Endothelial cell of umbilical vein (primary cell): Measurements from ENCODE around the gene IGSF5. TPM values are rescaled to one million over a fixed set of nuclear protein-coding genes. Genes with fewer than 3 reads are reported as not detected.

ENCODE experiments used
- BruUV-seq: library from RNA; stranded (reverse); fragments of 400-500 nt; replicated peaks from 2 replicates; lab custom pipeline; 2021; lab: Mats Ljungman, UMichigan
- CTCF ChIA-PET: fragments of 300-600, 350-600 bp; sonication (Branson Sonifier 250); formaldehyde crosslinking; loops from one replicate; lab custom pipeline; 2021; ENCODE audit warnings: antibody characterized with exemption, inconsistent platforms; lab: Charles Lee
- POLR2A ChIA-PET: fragments of 300-600, 350-600 bp; sonication (Branson Sonifier 250); formaldehyde crosslinking; loops from one replicate; lab custom pipeline; 2021; ENCODE audit warnings: antibody characterized with exemption, inconsistent platforms; lab: Charles Lee
- DNase-seq: peaks from one replicate; pipeline ENCODE4 v3.0.0-alpha.2; 2011; ENCODE audit warnings: low read depth, low spot score
- FAIRE-seq: peaks from 2 replicates; lab custom pipeline; 2011; peaks lifted over from hg19 to GRCh38; lab: Jason Lieb, UNC
- H2AFZ ChIP-seq: 2 replicates; pipeline ENCODE4 v1.6.0; 2012; ENCODE audit warnings: low read depth, low read length, control low read depth, inconsistent platforms
- H3K27ac ChIP-seq: 2 replicates; pipeline ENCODE4 v1.5.1; 2011; ENCODE audit warnings: low read depth, mild to moderate bottlenecking, control low read depth, low read length, moderate library complexity; ENCODE audit not compliant: insufficient read depth
- H3K27me3 ChIP-seq, 2 experiments: 2 replicates each; pipeline versions ENCODE4 v1.6.0 to v1.6.1; 2011; ENCODE audit warnings: low read length in 2 of 2, mixed read lengths in 1 of 2; ENCODE audit not compliant: control insufficient read depth in 2 of 2, insufficient read depth in 2 of 2
- H3K36me3 ChIP-seq, 2 experiments: 2 replicates in 1 of 2; 3 replicates in 1 of 2; pipeline ENCODE4 v1.5.1; 2011; ENCODE audit warnings: low read length in 2 of 2, mild to moderate bottlenecking in 1 of 2, moderate library complexity in 1 of 2; ENCODE audit not compliant: control insufficient read depth in 2 of 2, insufficient read depth in 2 of 2; ENCODE audit errors: extremely low read depth in 1 of 2
- H3K4me1 ChIP-seq: 3 replicates; pipeline ENCODE4 v1.5.1; 2011; ENCODE audit warnings: mild to moderate bottlenecking, low read length; ENCODE audit not compliant: control insufficient read depth, insufficient read depth; ENCODE audit errors: extremely low read depth
- H3K4me2 ChIP-seq: 2 replicates; pipeline ENCODE4 v1.6.1; 2011; ENCODE audit warnings: low read length, control low read depth, mixed read lengths; ENCODE audit not compliant: insufficient read depth
- H3K4me3 ChIP-seq, 3 experiments: fragments of 200-600 bp in 1 of 3; sonication (generic), shearing (Covaris generic) in 1 of 3; replicated peaks in 1 of 3; 2 replicates each; pipeline ENCODE4 v1.5.1; 2011 to 2016; ENCODE audit warnings: control low read depth in 3 of 3, low read length in 3 of 3, mild to moderate bottlenecking in 2 of 3, inconsistent platforms in 1 of 3, low read depth in 1 of 3, moderate library complexity in 1 of 3; ENCODE audit not compliant: insufficient read depth in 1 of 3
- H3K79me2 ChIP-seq: 2 replicates; pipeline ENCODE4 v1.6.0; 2012; ENCODE audit warnings: low read length, inconsistent platforms; ENCODE audit not compliant: control insufficient read depth, insufficient read depth
- H3K9ac ChIP-seq: replicated peaks from 2 replicates; pipeline ENCODE3; 2011; ENCODE audit warnings: low read length, control low read depth; ENCODE audit not compliant: insufficient read depth; ENCODE audit errors: extremely low read depth
- H3K9me1 ChIP-seq: replicated peaks from 3 replicates; pipeline ENCODE4 v1.6.0; 2011; ENCODE audit warnings: mild to moderate bottlenecking, low read length; ENCODE audit not compliant: control insufficient read depth, insufficient read depth; ENCODE audit errors: extremely low read depth
- H3K9me3 ChIP-seq: replicated peaks from 2 replicates; pipeline ENCODE4 v1.5.1; 2012; ENCODE audit warnings: low read length, inconsistent platforms; ENCODE audit not compliant: control insufficient read depth, insufficient read depth
- H4K20me1 ChIP-seq: replicated peaks from 2 replicates; pipeline ENCODE3; 2011; ENCODE audit warnings: mild to moderate bottlenecking, low read length; ENCODE audit not compliant: control insufficient read depth, insufficient read depth; ENCODE audit errors: extremely low read depth
- EZH2 ChIP-seq: IDR thresholded peaks from 2 replicates; pipeline ENCODE4 v1.6.1; 2012; ENCODE audit warnings: borderline replicate concordance, low read depth, mild to moderate bottlenecking, moderate library complexity, low read length, inconsistent platforms; ENCODE audit not compliant: severe bottlenecking
- FOS ChIP-seq: IDR thresholded peaks from 2 replicates; pipeline ENCODE4 v1.6.1; 2011; ENCODE audit warnings: mild to moderate bottlenecking, low read length, moderate library complexity, borderline replicate concordance; ENCODE audit not compliant: insufficient read depth
- GATA2 ChIP-seq: IDR thresholded peaks from 2 replicates; pipeline ENCODE4 v1.7.0; 2011; ENCODE audit warnings: low read depth, mild to moderate bottlenecking, moderate library complexity, mixed read lengths, low read length; ENCODE audit not compliant: insufficient read length, insufficient read depth
- JUN ChIP-seq: IDR thresholded peaks from 2 replicates; pipeline ENCODE4 v1.6.1; 2011; ENCODE audit warnings: borderline replicate concordance, low read depth; ENCODE audit not compliant: insufficient read length, insufficient read depth
- MYC ChIP-seq: IDR thresholded peaks from one replicate; pipeline ENCODE4 v1.6.1; 2011; ENCODE audit warnings: mild to moderate bottlenecking, low read depth, low read length
- POLR2A ChIP-seq: IDR thresholded peaks from 2 replicates; pipeline ENCODE4 v1.6.1; 2012; ENCODE audit warnings: low read depth, mild to moderate bottlenecking, control low read depth, low read length
- POLR2AphosphoS5 ChIP-seq: IDR thresholded peaks from 2 replicates; pipeline ENCODE4 v1.6.1; 2012; ENCODE audit warnings: low read depth, mild to moderate bottlenecking, control low read depth, low read length, moderate library complexity; ENCODE audit not compliant: insufficient read depth
- dilution Hi-C: fragments of 300-500 bp; cut with MboI; formaldehyde crosslinking; loops from one replicate; pipeline ENCODE4 v1.15.0; 2019; ENCODE audit warnings: low sequenced_read_pairs; ENCODE audit not compliant: extremely low pct_ligation_motif_present
- intact Hi-C: fragments of 100-400 bp; cut with micrococcal nuclease; formaldehyde crosslinking; loops from one replicate; pipeline ENCODE4 v1.10.0; 2022
- polyA plus RNA-seq, 4 experiments: library from polyadenylated mRNA; depleted of rRNA in 3 of 4; stranded (reverse) in 3 of 4; unstranded in 1 of 4; fragments of >200 nt; gene quantifications; 2 replicates each; pipeline versions ENCODE4 v1.2.1 to v1.2.3, GENCODE V29; 2011 to 2012; ENCODE audit warnings: missing spikeins in 1 of 4
- total RNA-seq: library from RNA; stranded (reverse); gene quantifications from 2 replicates; pipeline ENCODE4 v1.2.3, GENCODE V29; 2021
- TF ChIP-seq, protein P1 (sequence below): IDR thresholded peaks from 2 replicates; pipeline ENCODE4 v1.6.1; 2011; ENCODE audit not compliant: insufficient read depth, insufficient read length
- TF ChIP-seq, protein P2 (sequence below), 2 donors: IDR thresholded peaks; 1 replicate in 1 of 2; 2 replicates in 1 of 2; pipeline ENCODE4 v1.5.1; 2011; ENCODE audit warnings: low read length in 2 of 2, mild to moderate bottlenecking in 2 of 2, moderate library complexity in 2 of 2, control low read depth in 1 of 2, inconsistent platforms in 1 of 2, low read depth in 1 of 2; ENCODE audit not compliant: insufficient read depth in 1 of 2; ENCODE audit errors: extremely low read depth in 1 of 2

The IGSF5 gene
- total and polyA plus RNA-seq, 2 donors (not counting 3 experiments of a cell fraction or from before 2014, with no cell fraction given), result not detected

DNA sequence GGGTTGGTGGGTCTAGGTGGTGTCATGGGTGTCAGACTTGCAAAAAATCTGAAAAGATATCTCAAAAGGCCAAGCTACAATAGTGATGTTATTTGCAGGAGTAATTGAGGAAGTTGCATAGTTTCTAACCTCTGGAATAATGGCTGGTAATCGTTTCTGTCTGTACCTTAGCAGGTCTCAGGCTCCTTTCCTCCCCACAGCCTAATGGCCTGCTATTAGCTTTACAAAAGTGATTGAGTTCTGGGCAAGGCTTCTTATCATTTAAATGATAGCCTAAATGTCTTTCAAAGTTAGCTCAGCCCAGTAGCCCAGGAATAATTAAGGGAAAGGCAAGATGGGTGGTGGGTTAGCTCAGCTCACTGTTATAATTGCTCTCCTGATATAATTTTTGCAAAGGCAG lies 37.7 kb upstream of the IGSF5 start:
- DNase-seq (no peak), FAIRE-seq (no peak)
- Histone ChIP-seq H3K4me2 (no peak overlapping the region), H3K9me3 (no peaks in the 10 kb centered on the region), H4K20me1 (no peaks in the 10 kb centered on the region), H3K4me1 (no peaks in the 10 kb centered on the region), H3K79me2 (no peaks in the 10 kb centered on the region), H3K27ac (no peak overlapping the region), H3K9ac (no peak overlapping the region), H3K4me3 (no peak overlapping the region), H2AFZ (no peak overlapping the region), H3K9me1 (no peaks in the 10 kb centered on the region), H3K27me3 (no peaks in the 10 kb centered on the region), H3K36me3 (no peaks in the 10 kb centered on the region)
- BruUV-seq, result no TSS peak
- ChIA-PET CTCF (interaction anchor here (1.1 kb wide), 1 partner anchor 189 kb away, joined by 5 read pairs; no protein-coding TSS in a partner anchor), POLR2A (no interaction called here)
- intact Hi-C loops (no loop called here), dilution Hi-C loops (loop anchor here (25.0 kb wide), 1 partner anchor 195 kb away; no protein-coding TSS in a partner anchor)
- TF ChIP-seq, protein P1, sequence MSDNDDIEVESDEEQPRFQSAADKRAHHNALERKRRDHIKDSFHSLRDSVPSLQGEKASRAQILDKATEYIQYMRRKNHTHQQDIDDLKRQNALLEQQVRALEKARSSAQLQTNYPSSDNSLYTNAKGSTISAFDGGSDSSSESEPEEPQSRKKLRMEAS, result no peak
- TF ChIP-seq JUN, result no peak
- TF ChIP-seq POLR2AphosphoS5, result no peak
- TF ChIP-seq FOS, result no peak
- TF ChIP-seq, protein P2, sequence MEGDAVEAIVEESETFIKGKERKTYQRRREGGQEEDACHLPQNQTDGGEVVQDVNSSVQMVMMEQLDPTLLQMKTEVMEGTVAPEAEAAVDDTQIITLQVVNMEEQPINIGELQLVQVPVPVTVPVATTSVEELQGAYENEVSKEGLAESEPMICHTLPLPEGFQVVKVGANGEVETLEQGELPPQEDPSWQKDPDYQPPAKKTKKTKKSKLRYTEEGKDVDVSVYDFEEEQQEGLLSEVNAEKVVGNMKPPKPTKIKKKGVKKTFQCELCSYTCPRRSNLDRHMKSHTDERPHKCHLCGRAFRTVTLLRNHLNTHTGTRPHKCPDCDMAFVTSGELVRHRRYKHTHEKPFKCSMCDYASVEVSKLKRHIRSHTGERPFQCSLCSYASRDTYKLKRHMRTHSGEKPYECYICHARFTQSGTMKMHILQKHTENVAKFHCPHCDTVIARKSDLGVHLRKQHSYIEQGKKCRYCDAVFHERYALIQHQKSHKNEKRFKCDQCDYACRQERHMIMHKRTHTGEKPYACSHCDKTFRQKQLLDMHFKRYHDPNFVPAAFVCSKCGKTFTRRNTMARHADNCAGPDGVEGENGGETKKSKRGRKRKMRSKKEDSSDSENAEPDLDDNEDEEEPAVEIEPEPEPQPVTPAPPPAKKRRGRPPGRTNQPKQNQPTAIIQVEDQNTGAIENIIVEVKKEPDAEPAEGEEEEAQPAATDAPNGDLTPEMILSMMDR (IDR thresholded peaks at IDR 0.05; ENCODE audit: extremely low read depth in 1 of 2, insufficient read depth in 1 of 2, low read depth in 1 of 2, low read length in 2 of 2), result no peak
- TF ChIP-seq EZH2, result no peak
- no peak for TF ChIP-seq MYC
- TF ChIP-seq POLR2A, result no peak
- no peak for TF ChIP-seq GATA2
